H9 (cell line): ENCODE results near the gene CXXC5. TPM values are rescaled to one million over a fixed set of nuclear protein-coding genes. Genes with fewer than 3 reads are reported as not detected.
A peak's percentile ranks its signal among the peaks of the same experiment; 100 is the strongest.

Experiments
- DNase-seq: peaks from one replicate; pipeline ENCODE4 v3.0.0-alpha.2; 2017
- H2AFZ ChIP-seq: one replicate; pipeline ENCODE4 v1.6.1; 2013; ENCODE audit warnings: mild to moderate bottlenecking, low read length, control low read depth, moderate library complexity
- H2AK5ac ChIP-seq: 2 replicates; pipeline ENCODE4 v1.6.1; 2013; ENCODE audit warnings: low read length, control low read depth, mixed read lengths; ENCODE audit not compliant: insufficient read length
- H2BK120ac ChIP-seq: one replicate; pipeline ENCODE4 v1.6.1; 2013; ENCODE audit warnings: low read depth, mild to moderate bottlenecking, low read length, control low read depth, inconsistent platforms; ENCODE audit not compliant: poor library complexity, severe bottlenecking
- H2BK12ac ChIP-seq: 2 replicates; pipeline ENCODE4 v1.6.1; 2013; ENCODE audit warnings: low read length, control low read depth, mixed read lengths, low read depth; ENCODE audit not compliant: insufficient read length
- H2BK15ac ChIP-seq: 2 replicates; pipeline ENCODE4 v1.6.1; 2013; ENCODE audit warnings: low read depth, low read length, control low read depth
- H2BK20ac ChIP-seq: one replicate; pipeline ENCODE4 v1.6.1; 2013; ENCODE audit warnings: low read depth, mild to moderate bottlenecking, low read length, control low read depth, inconsistent platforms; ENCODE audit not compliant: poor library complexity, severe bottlenecking
- H2BK5ac ChIP-seq: 2 replicates; pipeline ENCODE4 v1.6.1; 2013; ENCODE audit warnings: low read length, control low read depth, mixed read lengths; ENCODE audit not compliant: insufficient read length
- H3K14ac ChIP-seq: 2 replicates; pipeline ENCODE4 v1.6.1; 2013; ENCODE audit warnings: low read length, control low read depth; ENCODE audit not compliant: insufficient read depth
- H3K18ac ChIP-seq: 2 replicates; pipeline ENCODE4 v1.6.1; 2013; ENCODE audit warnings: low read depth, mild to moderate bottlenecking, mixed read lengths, low read length, control low read depth; ENCODE audit not compliant: insufficient read length
- H3K23ac ChIP-seq: 2 replicates; pipeline ENCODE4 v1.6.1; 2013; ENCODE audit warnings: low read length, control low read depth, mixed read lengths, low read depth; ENCODE audit not compliant: insufficient read length
- H3K23me2 ChIP-seq: 2 replicates; pipeline ENCODE4 v1.6.1; 2013; ENCODE audit warnings: low read depth, mild to moderate bottlenecking, mixed read lengths, low read length, control low read depth; ENCODE audit not compliant: insufficient read length, poor library complexity, severe bottlenecking
- H3K27ac ChIP-seq: 2 replicates; pipeline ENCODE4 v1.5.1; 2013; ENCODE audit warnings: low read length, control low read depth, mixed read lengths, low read depth; ENCODE audit not compliant: insufficient read length
- H3K27me3 ChIP-seq: 2 replicates; pipeline ENCODE4 v1.6.1; 2013; ENCODE audit warnings: low read length, control low read depth, inconsistent platforms; ENCODE audit not compliant: insufficient read depth
- H3K4ac ChIP-seq: 2 replicates; pipeline ENCODE4 v1.6.1; 2013; ENCODE audit warnings: low read depth, mild to moderate bottlenecking, control low read depth, inconsistent platforms, low read length, moderate library complexity
- H3K4me1 ChIP-seq: 2 replicates; pipeline ENCODE4 v1.6.1; 2013; ENCODE audit warnings: low read length, control low read depth, inconsistent platforms; ENCODE audit not compliant: insufficient read depth
- H3K4me2 ChIP-seq: 2 replicates; pipeline ENCODE4 v1.6.1; 2013; ENCODE audit warnings: low read length, control low read depth, mixed read lengths; ENCODE audit not compliant: insufficient read length, insufficient read depth
- H3K56ac ChIP-seq: 2 replicates; pipeline ENCODE4 v1.6.1; 2013; ENCODE audit warnings: low read depth, mild to moderate bottlenecking, mixed read lengths, low read length, control low read depth; ENCODE audit not compliant: insufficient read length
- H3K79me1 ChIP-seq: 2 replicates; pipeline ENCODE4 v1.6.1; 2013; ENCODE audit warnings: low read depth, mild to moderate bottlenecking, moderate library complexity, low read length, control low read depth, inconsistent platforms; ENCODE audit not compliant: insufficient read depth, poor library complexity, severe bottlenecking
- H3K79me2 ChIP-seq: 2 replicates; pipeline ENCODE4 v1.6.1; 2013; ENCODE audit warnings: low read length, control low read depth, inconsistent platforms; ENCODE audit not compliant: insufficient read depth
- H3K9ac ChIP-seq: 2 replicates; pipeline ENCODE4 v1.6.1; 2013; ENCODE audit warnings: low read length, control low read depth, mixed read lengths; ENCODE audit not compliant: insufficient read length; ENCODE audit errors: extremely low read depth
- H3K9me3 ChIP-seq: one replicate; pipeline ENCODE4 v1.6.1; 2013; ENCODE audit warnings: low read depth, low read length, inconsistent platforms; ENCODE audit not compliant: control insufficient read depth
- H3T11ph ChIP-seq: one replicate; pipeline ENCODE4 v1.6.1; 2013; ENCODE audit warnings: mild to moderate bottlenecking, low read length, control low read depth, inconsistent platforms
- H4K20me1 ChIP-seq: one replicate; pipeline ENCODE4 v1.6.1; 2013; ENCODE audit not compliant: control insufficient read depth, insufficient read length, insufficient read depth
- H4K5ac ChIP-seq: 2 replicates; pipeline ENCODE4 v1.6.1; 2013; ENCODE audit warnings: low read depth, mild to moderate bottlenecking, mixed read lengths, low read length, control low read depth; ENCODE audit not compliant: insufficient read length
- H4K8ac ChIP-seq: replicated peaks from 2 replicates; pipeline ENCODE4 v1.6.1; 2013; ENCODE audit warnings: low read length, control low read depth, mixed read lengths, low read depth; ENCODE audit not compliant: insufficient read length
- H4K91ac ChIP-seq: 2 replicates; pipeline ENCODE4 v1.6.1; 2013; ENCODE audit warnings: low read depth, mild to moderate bottlenecking, moderate library complexity, mixed read lengths, low read length, control low read depth; ENCODE audit not compliant: insufficient read length
- H3K27ac Mint-ChIP-seq, 3 experiments: 2 replicates in 2 of 3; 3 replicates in 1 of 3; pipeline ENCODE4 v1.8.0; 2020 to 2021; ENCODE audit warnings: mixed read lengths in 3 of 3, mild to moderate bottlenecking in 1 of 3, moderate library complexity in 1 of 3
- H3K27me3 Mint-ChIP-seq: 2 replicates; pipeline ENCODE4 v1.8.0; 2021; ENCODE audit warnings: low read depth, mild to moderate bottlenecking, moderate library complexity, mixed read lengths
- H3K36me3 Mint-ChIP-seq, 3 experiments: 2 replicates in 2 of 3; 3 replicates in 1 of 3; pipeline ENCODE4 v1.8.0; 2020 to 2021; ENCODE audit warnings: low read depth in 3 of 3, mixed read lengths in 3 of 3; ENCODE audit not compliant: insufficient read depth in 1 of 3
- H3K4me1 Mint-ChIP-seq, 2 experiments: 2 replicates each; pipeline ENCODE4 v1.8.0; 2020; ENCODE audit warnings: mixed read lengths in 2 of 2
- H3K4me3 Mint-ChIP-seq, 2 experiments: 2 replicates in 1 of 2; 3 replicates in 1 of 2; pipeline ENCODE4 v1.8.0; 2020 to 2021; ENCODE audit warnings: mild to moderate bottlenecking in 2 of 2, mixed read lengths in 2 of 2, moderate library complexity in 1 of 2
- H3K9me3 Mint-ChIP-seq, 2 experiments: 2 replicates in 1 of 2; 3 replicates in 1 of 2; pipeline ENCODE4 v1.8.0; 2020; ENCODE audit warnings: mild to moderate bottlenecking in 2 of 2, mixed read lengths in 2 of 2, moderate library complexity in 1 of 2
- WGBS: extraction: QIAGEN DNeasy Blood & Tissue Kit; methylation state at CpG from one replicate; pipeline ENCODE4 v1.1.7; 2013; ENCODE audit warnings: missing lambda C conversion rate, low lambda C conversion rate, mixed read lengths; ENCODE audit not compliant: insufficient read length; ENCODE audit errors: extremely low coverage; 5-methylcytosine and 5-hydroxymethylcytosine counted together
- total RNA-seq: library from RNA; stranded (reverse); gene quantifications from 2 replicates; pipeline ENCODE4 v1.2.1, GENCODE V29; 2021
- TF ChIP-seq, protein P1 (sequence below): fragments of 200-600 bp; sonication (generic); conservative IDR thresholded peaks from 3 replicates; pipeline ENCODE4 v1.8.0; 2021; ENCODE audit warnings: antibody characterized with exemption, mild to moderate bottlenecking

Gene CXXC5
- total RNA-seq, 1 experiment from 2014 or later, result 105 TPM

DNA sequence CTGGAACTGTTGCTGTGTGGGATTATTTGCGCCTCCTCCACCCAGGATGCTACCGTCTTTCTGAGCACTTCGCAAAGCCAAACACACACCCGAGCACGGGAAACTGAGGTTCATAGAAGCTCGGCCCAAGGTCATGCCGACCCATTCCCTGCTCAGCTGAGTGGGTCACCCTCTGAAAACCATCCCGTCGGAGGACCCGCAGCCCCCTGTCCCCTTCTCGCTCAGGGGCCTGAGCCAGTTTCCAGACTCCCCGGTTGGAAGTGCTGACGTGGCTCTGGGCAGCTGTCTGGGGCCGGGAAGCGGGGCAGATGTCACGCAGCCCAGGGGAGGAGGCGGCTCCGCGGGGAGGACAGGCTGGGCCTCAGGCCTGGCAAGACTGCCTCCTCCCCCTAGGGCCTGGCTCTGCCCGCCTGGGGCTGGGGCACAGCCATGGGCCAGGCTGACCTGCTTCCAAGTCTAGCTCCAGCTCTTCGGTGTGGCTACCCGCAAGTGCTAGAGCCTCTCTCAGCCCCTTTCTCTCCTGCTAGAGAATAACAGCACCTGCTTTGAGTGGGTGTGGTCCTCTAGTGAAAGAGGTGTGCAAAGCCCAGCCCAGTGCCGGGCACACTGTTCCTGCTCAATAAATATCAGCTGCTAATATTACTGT is 9.9 kb upstream of the CXXC5 start:
- Histone ChIP-seq H2BK12ac (no peak overlapping the region), H4K5ac (peak overlapping the region; percentile 19), H3T11ph (no peak overlapping the region), H3K18ac (peak overlapping the region; percentile 24), H3K27ac (peak overlapping the region; percentile 28), H3K14ac (peak overlapping the region; percentile 66; the same call in 1 of the 2 replicates), H2BK5ac (no peak overlapping the region), H2BK120ac (no peak overlapping the region), H2BK15ac (no peak overlapping the region), H3K4me1 (peaks cover 33% of the 10 kb centered on the region; the same call in 1 of the 2 replicates), H4K20me1 (no peaks in the 10 kb centered on the region), H3K23me2 (no peaks in the 10 kb centered on the region), H3K9me3 (no peaks in the 10 kb centered on the region), H2BK20ac (no peak overlapping the region), H4K91ac (peak overlapping the region; percentile 88), H3K27me3 (no peaks in the 10 kb centered on the region), H3K4me2 (peak overlapping the region; percentile 61), H4K8ac (no peak overlapping the region), H3K23ac (no peak overlapping the region), H2AFZ (no peak overlapping the region), H2AK5ac (no peak overlapping the region), H3K79me1 (no peaks in the 10 kb centered on the region), H3K56ac (no peak overlapping the region), H3K4ac (no peak overlapping the region; the same call in 1 of the 2 replicates), H3K9ac (peak overlapping the region; percentile 60), H3K79me2 (no peaks in the 10 kb centered on the region)
- Mint-ChIP-seq H3K36me3 (no peaks in the 10 kb centered on the region; a peak in 2 of 7 replicates), H3K27me3 (peaks cover 11% of the 10 kb centered on the region), H3K9me3 (no peaks in the 10 kb centered on the region; a peak in 1 of 5 replicates), H3K4me1 (peaks cover 74 to 85% of the 10 kb centered on the region in 2 experiments), H3K27ac (peak overlapping the region; percentile 73 to 97 (median 74); a peak in 6 of 7 replicates), H3K4me3 (peak overlapping the region; percentile 55 to 74)
- TF ChIP-seq, protein P1, sequence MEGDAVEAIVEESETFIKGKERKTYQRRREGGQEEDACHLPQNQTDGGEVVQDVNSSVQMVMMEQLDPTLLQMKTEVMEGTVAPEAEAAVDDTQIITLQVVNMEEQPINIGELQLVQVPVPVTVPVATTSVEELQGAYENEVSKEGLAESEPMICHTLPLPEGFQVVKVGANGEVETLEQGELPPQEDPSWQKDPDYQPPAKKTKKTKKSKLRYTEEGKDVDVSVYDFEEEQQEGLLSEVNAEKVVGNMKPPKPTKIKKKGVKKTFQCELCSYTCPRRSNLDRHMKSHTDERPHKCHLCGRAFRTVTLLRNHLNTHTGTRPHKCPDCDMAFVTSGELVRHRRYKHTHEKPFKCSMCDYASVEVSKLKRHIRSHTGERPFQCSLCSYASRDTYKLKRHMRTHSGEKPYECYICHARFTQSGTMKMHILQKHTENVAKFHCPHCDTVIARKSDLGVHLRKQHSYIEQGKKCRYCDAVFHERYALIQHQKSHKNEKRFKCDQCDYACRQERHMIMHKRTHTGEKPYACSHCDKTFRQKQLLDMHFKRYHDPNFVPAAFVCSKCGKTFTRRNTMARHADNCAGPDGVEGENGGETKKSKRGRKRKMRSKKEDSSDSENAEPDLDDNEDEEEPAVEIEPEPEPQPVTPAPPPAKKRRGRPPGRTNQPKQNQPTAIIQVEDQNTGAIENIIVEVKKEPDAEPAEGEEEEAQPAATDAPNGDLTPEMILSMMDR, result no peak
- no CpG with 5 or more reads among the region's 23 CpGs for WGBS
- no peak for DNase-seq
